Liver (tissue), 3 donors: ENCODE measurements around the gene PITPNM3.
A peak's percentile ranks its signal among the peaks of the same experiment; 100 is the strongest.

ENCODE experiments used
- CTCF ChIP-seq: fragments of 150-350 bp; IDR thresholded peaks from 2 replicates; pipeline ENCODE4 v1.5.1; 2017; ENCODE audit warnings: improper control_type of control experiment, low read depth, low read length; ENCODE audit not compliant: missing input control
- RAD21 ChIP-seq, 2 donors: IDR thresholded peaks; 2 replicates each; pipeline ENCODE4 v1.6.1; 2016; ENCODE audit warnings: antibody characterized with exemption in 2 of 2, mild to moderate bottlenecking in 2 of 2
- donor health status: healthy.
- donor health status: healthy.

GRCh38 chr17:6435968-6436367, 120.4 kb downstream of the PITPNM3 start:
- peak; percentile 86 for TF ChIP-seq CTCF
- TF ChIP-seq RAD21 (IDR thresholded peaks at IDR 0.05) = peak; percentile 82 to 88
